Thyroid gland (tissue), 4 donors: Measurements from ENCODE around the gene RNF2. TPM values are rescaled to one million over a fixed set of nuclear protein-coding genes. Genes with fewer than 3 reads are reported as not detected.

Experiments used
- DNase-seq, 2 donors: peaks; one replicate each; pipeline ENCODE4 v3.0.0-alpha.2; 2019
- H3K27ac ChIP-seq, 3 donors: fragments of 200-600 bp; sonication (generic); 1 replicate in 2 of 3; 2 replicates in 1 of 3; pipeline ENCODE4 v1.5.1; 2016 to 2019; ENCODE audit warnings: mild to moderate bottlenecking in 1 of 3, moderate library complexity in 1 of 3
- H3K27me3 ChIP-seq: fragments of 200-600 bp; sonication (generic); one replicate; pipeline ENCODE4 v1.5.1; 2019
- H3K36me3 ChIP-seq, 2 donors: fragments of 200-600 bp; sonication (generic); one replicate each; pipeline ENCODE4 v1.5.1; 2016 to 2019
- H3K4me1 ChIP-seq, 2 donors: fragments of 200-600 bp; sonication (generic); one replicate each; pipeline ENCODE4 v1.5.1; 2017 to 2019
- H3K4me3 ChIP-seq, 3 donors: fragments of 200-600 bp; sonication (generic); replicated peaks in 1 of 3; 1 replicate in 2 of 3; 2 replicates in 1 of 3; pipeline ENCODE4 v1.5.1; 2016; ENCODE audit warnings: mild to moderate bottlenecking in 1 of 3
- H3K9me3 ChIP-seq: fragments of 200-600 bp; sonication (generic); one replicate; pipeline ENCODE4 v1.5.1; 2017
- CTCF ChIP-seq, 6 experiments: fragments of 200-600 bp in 3 of 6; fragments of 450-650 bp in 3 of 6; sonication (generic) in 3 of 6; IDR thresholded peaks; one replicate each; pipeline ENCODE4 v1.5.1; 2016 to 2019; ENCODE audit warnings: antibody characterized with exemption in 6 of 6, mild to moderate bottlenecking in 2 of 6, inconsistent platforms in 1 of 6, moderate library complexity in 1 of 6
- POLR2A ChIP-seq, 2 donors: fragments of 450-650 bp; IDR thresholded peaks; one replicate each; pipeline ENCODE4 v1.6.1; 2017; ENCODE audit warnings: antibody characterized with exemption in 2 of 2, mild to moderate bottlenecking in 2 of 2, moderate library complexity in 1 of 2
- WGBS, 2 donors: methylation state at CpG; one replicate each; pipeline ENCODE4 v1.1.5; 2017; 5-methylcytosine and 5-hydroxymethylcytosine counted together
- intact Hi-C: fragments of 100-400 bp; cut with DNase I; formaldehyde crosslinking; loops from one replicate; pipeline ENCODE4 v1.15.1; 2023
- total RNA-seq, 4 donors: library from RNA; depleted of rRNA; stranded (reverse); fragments of >200 nt; gene quantifications; one replicate each; pipeline ENCODE4 v1.2.3, GENCODE V29; 2016

Gene RNF2
- total RNA-seq, 4 donors from 2014 or later = 18.0 to 23.2 (median 20.8) TPM

DNA sequence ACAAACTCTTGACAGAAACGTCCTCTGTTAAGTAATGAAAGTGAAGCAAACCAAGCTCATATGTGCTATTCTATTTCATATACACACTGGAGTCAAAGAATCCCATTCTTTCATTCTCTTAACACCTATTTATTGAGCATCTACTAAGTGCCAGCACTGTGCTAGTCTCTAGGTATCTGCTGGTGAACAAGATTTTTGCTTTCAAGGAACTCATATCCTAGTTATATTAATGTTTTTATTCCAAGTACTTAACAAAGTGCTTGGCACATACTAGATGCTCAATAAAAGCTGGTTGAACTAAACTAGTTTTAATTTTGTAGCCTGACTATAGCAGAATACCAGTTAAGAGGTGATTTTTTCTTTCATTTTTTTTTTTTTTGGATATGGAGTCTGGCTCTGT lies 3.6 kb upstream of the RNF2 start:
- intact Hi-C loops = no loop called here
- WGBS, 2 donors = 32 to 41% methylated on average over 1 of the region's 1 CpG
- Histone ChIP-seq H3K4me3 (no peak overlapping the region), H3K27ac (no peak overlapping the region), H3K27me3 (no peaks in the 10 kb centered on the region), H3K9me3 (no peaks in the 10 kb centered on the region), H3K4me1 (peaks cover 2 to 5% of the 10 kb centered on the region in 2 donors), H3K36me3 (no peaks in the 10 kb centered on the region)
- TF ChIP-seq CTCF (IDR thresholded peaks at IDR 0.05) = no peak
- no peak for TF ChIP-seq POLR2A (IDR thresholded peaks at IDR 0.05)
- no peak for DNase-seq

GRCh38 chr1:185042737-185043136 lies 2.6 kb upstream of the RNF2 start:
- no peak for TF ChIP-seq POLR2A (IDR thresholded peaks at IDR 0.05)
- no peak for TF ChIP-seq CTCF (IDR thresholded peaks at IDR 0.05)
- Histone ChIP-seq H3K4me1 (peaks cover 7 to 11% of the 10 kb centered on the region in 2 donors), H3K4me3 (no peak overlapping the region), H3K36me3 (no peaks in the 10 kb centered on the region), H3K9me3 (no peaks in the 10 kb centered on the region), H3K27ac (no peak overlapping the region), H3K27me3 (no peaks in the 10 kb centered on the region)
- no peak for DNase-seq
- 83 to 91% methylated on average over 6 of the region's 6 CpGs for WGBS, 2 donors
- intact Hi-C loops = no loop called here

DNA sequence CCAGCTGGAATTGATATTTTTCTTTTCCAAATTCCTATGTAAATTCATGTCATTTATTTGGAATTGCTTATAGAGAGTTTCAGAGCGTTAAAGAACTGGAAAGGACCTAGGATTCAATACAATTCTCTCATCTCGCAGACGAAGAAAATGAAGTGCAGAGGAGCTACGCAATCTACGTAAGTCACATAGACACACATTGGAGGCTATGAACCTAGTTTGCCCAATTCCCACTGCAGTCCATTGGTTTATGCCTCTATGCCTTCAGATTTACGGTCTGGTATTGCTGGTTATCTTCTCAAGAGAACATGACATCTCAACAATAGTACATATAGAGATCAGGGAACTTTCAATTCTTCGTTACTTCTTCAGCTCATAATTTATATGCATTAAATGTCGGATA lies 971 bp upstream of the RNF2 start:
- intact Hi-C loops = no loop called here
- WGBS, 2 donors = 85 to 89% methylated on average over 8 of the region's 8 CpGs
- H3K4me3 ChIP-seq = no peak overlapping the region
- H3K36me3 ChIP-seq = no peaks in the 10 kb centered on the region
- peak overlapping the region in 2 of 3 donors; percentile 84 to 86 for H3K27ac ChIP-seq
- DNase-seq = no peak
- TF ChIP-seq CTCF (IDR thresholded peaks at IDR 0.05) (no peak), POLR2A (IDR thresholded peaks at IDR 0.05) (no peak)
- no peaks in the 10 kb centered on the region for H3K9me3 ChIP-seq
- H3K27me3 ChIP-seq = no peaks in the 10 kb centered on the region
- H3K4me1 ChIP-seq = peaks cover 7 to 11% of the 10 kb centered on the region in 2 donors

DNA sequence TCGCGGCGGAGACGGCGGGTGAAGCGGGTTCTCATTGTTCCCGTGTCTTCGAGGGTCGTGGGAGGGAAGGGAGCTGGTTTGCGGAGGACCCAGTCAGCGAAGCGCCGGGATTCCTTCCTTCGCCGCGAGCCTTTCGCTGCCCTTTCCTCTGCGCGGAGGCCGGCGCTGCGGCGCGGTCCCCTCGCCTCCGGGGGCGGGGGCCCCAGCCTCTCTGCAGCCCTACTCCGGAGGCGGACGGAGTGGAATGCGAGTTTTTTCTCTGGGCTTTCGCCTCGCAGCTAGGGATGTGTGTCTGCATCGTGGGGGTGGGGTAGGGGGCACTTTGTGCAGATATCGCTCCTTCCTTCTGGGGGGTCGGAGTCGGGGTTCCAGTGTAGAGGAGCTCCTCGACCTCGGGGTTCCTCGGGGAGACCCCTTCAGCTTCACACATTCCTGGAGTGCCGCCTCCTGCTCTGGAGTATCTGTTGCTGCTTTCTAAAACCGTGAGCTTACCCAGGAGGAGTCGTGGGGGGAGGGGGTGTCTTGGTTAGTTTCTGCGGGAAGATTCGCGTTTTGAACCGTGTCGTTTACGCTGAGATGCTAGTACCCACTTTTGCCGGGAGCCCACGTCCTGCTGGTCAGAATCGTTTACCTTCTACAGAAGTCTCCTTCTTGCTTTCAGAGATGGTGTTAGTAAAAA lies 595 bp downstream of the RNF2 start:
- Histone ChIP-seq H3K4me1 (peaks cover 7 to 11% of the 10 kb centered on the region in 2 donors), H3K9me3 (no peaks in the 10 kb centered on the region), H3K4me3 (peak overlapping the region; percentile 37 to 76 (median 53)), H3K27ac (peak overlapping the region; percentile 55 to 86 (median 84)), H3K27me3 (no peaks in the 10 kb centered on the region), H3K36me3 (no peaks in the 10 kb centered on the region)
- TF ChIP-seq CTCF (IDR thresholded peaks at IDR 0.05) (no peak), POLR2A (IDR thresholded peaks at IDR 0.05) (no peak)
- 0 to 1% methylated on average over 10 to 34 of the region's 52 CpGs for WGBS, 2 donors
- DNase-seq = peak; percentile 49 to 53
- intact Hi-C loops = no loop called here

GRCh38 chr1:185046668-185047067 lies 1.3 kb downstream of the RNF2 start:
- no peak for DNase-seq
- no peaks in the 10 kb centered on the region for H3K27me3 ChIP-seq
- H3K36me3 ChIP-seq = no peaks in the 10 kb centered on the region
- no peaks in the 10 kb centered on the region for H3K9me3 ChIP-seq
- no peak for TF ChIP-seq POLR2A (IDR thresholded peaks at IDR 0.05)
- no peak for TF ChIP-seq CTCF (IDR thresholded peaks at IDR 0.05)
- no peak overlapping the region for H3K27ac ChIP-seq
- WGBS, 2 donors = 2 to 3% methylated on average over 5 of the region's 5 CpGs
- intact Hi-C loops = no loop called here
- peaks cover 7 to 11% of the 10 kb centered on the region in 2 donors for H3K4me1 ChIP-seq
- peak overlapping the region in 2 of 3 donors; percentile 37 to 76 for H3K4me3 ChIP-seq
